ENCODE data around the gene HRH4.

The HRH4 gene

GRCh38 chr18:24470022-24470618, 9.7 kb downstream of the HRH4 start:
- no peak for DNase-seq

GRCh38 chr18:24470805-24471204, 10.4 kb downstream of the HRH4 start:
- no peak for DNase-seq

DNA sequence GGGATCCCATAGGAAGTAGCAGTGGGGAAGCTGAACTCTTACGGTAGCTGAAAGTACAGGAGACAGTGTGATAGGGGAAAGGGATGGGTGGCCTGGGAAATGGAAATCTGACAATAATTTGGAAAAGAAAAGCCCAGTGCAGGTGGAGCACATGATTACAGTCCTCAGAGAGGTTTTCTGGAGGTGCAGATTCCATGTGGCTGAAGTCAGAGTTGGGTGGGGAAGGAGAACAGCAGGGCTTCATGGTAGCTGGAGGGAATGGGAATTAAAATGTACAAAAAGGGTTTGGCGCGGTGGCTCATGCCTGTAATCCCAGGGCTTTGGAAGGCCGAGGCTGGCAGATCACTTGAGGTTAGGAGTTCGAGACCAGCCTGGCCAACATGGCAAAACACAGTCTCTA, 12.2 kb downstream of the HRH4 start:
- no peak for DNase-seq

GRCh38 chr18:24474406-24474805, 14.0 kb downstream of the HRH4 start:
- no peak for DNase-seq

DNA sequence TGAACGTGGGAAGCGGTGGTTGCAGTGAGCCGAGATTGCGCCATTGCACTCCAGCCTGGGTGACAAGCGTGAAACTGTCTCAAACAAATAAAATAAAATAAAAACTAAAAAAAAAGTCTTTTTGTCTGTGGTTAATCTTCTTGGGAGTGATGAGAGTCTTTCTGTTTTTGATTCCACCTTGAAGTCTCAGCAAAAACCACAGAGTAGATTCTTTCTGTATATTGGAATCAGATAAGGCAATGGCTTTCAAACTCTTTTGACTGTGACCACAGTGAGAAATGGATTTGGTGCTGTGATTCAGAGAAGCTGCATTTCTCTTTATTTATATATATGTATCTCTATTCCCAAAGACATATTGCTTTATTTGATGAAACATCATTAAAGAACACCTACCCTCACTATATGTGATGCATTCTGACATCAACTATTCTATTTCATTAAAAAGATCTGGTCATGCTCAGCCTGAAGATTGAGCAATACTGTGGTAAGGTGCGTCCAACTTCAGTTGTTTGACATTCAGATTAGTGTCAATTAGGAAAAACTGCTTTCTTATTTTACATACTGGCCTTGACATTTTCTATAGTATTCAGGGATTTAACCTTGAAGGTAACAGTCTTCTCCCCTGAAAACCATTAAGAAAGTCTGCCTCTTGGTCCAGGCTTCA, 15.6 kb downstream of the HRH4 start:
- DNase-seq = no peak

GRCh38 chr18:24479371-24479770, 18.9 kb downstream of the HRH4 start:
- DNase-seq = no peak

DNA sequence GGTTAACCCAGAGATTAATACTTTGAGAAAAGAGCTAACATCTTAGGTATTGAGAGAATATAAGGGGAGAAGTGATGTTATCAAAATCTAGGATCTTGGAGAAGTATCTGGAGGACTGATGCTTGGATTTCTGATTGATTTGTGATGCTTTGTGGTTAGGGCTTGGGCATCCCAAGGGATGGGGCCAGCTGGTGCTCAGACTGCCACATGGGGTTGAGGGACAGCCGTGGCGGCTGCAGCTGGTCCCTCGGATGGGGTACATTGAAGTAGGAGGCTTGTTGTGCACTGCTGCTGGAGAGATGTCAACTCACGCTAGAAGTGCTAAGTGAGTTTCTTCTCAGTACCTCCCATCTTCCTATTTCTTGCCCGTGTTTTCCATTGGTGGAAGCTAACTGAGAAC, 22.4 kb downstream of the HRH4 start:
- DNase-seq = no peak

- DNase-seq = no peak
Observed at GRCh38 chr18:24485681-24486080, 25.2 kb downstream of the HRH4 start.

- DNase-seq = no peak
Observed at GRCh38 chr18:24486684-24487083, 26.2 kb downstream of the HRH4 start.

GRCh38 chr18:24488824-24489493, 28.5 kb downstream of the HRH4 start:
- DNase-seq = peak; percentile 51

GRCh38 chr18:24490539-24490938, 30.1 kb downstream of the HRH4 start:
- no peak for DNase-seq

DNA sequence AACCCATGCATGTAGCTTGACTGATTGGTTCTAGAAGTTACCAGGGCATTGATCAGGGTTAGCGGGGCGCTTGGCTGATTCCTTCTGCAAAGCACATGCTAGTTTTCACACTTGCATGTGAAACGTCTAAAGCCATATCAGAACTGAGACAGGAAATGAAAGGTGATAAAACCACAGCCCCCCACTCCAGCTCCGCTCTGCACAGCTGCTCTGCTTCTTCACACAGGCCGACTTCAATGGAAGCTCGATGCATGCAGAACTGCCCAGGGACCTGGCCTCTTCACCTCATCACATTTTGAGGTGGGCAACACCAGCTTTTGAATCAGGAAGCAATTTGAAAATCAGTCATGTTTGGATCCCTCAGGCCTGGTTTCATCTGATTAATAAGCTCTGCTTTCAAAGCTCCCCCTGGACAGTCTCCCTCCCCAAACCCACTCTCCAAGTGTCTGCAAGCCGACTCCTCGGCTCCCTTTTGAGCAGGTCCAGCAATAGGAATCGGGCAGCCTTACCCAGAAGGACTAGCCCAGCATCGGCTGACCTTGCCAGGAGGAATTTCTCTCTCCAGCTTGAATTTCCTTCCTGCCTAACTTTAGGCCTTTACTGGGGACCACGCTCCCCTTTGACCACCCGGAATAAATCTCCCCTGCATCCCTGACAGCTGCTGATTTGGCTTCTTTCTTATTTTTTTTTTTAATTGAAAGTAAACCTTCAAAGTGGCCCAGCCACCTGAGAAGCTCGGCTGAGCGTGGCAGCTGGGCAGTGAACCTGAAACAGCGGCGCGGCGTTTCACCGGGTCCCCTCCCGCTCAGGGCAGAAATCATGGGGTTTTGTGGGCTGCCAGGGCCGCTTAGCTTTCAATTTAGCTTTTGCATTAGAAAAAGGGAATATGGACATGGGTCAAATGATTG, 31.7 kb downstream of the HRH4 start:
- DNase-seq = no peak

GRCh38 chr18:24494586-24494985, 34.1 kb downstream of the HRH4 start:
- no peak for DNase-seq

DNA sequence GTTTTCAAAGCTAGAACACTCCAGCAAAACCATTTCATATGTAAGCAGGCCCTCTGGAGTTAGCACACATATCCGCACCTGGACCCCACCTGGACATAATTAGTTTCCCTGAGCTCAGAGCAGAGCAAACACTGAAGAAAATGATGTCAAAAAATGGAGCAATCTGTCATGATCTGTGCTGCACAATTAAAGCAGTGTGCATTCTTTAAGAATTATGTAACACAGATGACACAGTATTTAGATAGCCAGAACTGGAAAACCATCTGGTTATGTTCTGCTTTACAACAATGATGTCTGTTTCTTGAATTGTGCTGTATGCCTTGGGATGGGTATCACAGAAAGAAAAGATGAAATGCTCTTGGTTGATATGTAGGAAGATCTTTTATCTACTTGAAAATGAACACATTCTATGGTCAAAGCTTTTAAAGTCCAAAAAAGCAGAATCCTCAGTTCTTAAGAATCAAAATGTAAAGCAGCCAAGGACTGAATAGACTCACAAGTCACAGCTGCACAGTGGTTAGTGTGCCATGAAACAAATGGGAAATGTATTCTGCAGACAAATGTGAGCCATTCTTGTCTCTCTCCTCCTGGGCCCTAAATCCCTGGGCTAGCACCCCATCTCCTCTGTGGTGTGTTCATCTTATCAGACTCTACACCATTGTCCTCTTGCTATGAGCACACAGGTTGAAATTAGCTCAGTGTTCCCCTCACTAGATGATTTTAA, 36.8 kb downstream of the HRH4 start:
- DNase-seq = peak; percentile 15

DNA sequence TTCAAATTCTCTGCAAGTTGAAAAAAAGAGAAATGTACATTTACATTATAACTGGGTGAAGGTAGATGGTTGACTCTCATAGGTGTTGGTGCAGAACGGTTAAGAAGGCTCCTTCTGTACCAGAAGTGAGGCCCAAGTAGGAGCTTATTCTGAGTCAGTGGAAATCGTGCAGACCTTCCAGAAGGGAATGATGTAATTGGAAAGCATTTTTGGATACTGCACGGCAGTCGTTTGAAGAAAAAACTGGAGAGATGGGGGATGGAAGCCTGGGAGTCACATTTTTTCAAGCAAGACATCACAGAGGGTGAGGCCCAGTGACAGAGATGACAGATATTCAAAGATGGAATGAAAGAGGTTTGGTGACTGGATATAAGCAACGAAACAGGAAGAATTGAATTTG, 39.4 kb downstream of the HRH4 start:
- DNase-seq = no peak

DNA sequence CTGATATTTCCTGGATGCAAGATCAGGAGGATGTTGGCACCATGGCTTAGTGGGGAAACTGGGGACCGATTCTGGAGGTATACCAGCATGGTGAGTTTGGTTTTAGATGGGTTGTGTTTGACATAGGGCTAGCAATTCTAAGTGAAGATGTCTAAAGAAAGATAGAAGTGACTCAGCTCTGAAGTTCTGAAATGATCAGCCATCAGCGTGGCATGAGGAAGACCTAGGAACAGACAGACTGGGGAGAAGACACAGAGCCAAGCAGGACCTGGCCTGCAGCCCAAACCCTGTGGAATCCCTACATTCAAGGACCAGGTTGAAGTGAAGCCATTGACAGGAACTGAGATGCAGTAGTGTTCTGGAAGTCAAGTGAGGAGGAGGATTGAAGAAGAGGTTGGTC, 39.8 kb downstream of the HRH4 start:
- DNase-seq = no peak

- no peak for DNase-seq
Observed at GRCh38 chr18:24500766-24501165, 40.3 kb downstream of the HRH4 start.

DNA sequence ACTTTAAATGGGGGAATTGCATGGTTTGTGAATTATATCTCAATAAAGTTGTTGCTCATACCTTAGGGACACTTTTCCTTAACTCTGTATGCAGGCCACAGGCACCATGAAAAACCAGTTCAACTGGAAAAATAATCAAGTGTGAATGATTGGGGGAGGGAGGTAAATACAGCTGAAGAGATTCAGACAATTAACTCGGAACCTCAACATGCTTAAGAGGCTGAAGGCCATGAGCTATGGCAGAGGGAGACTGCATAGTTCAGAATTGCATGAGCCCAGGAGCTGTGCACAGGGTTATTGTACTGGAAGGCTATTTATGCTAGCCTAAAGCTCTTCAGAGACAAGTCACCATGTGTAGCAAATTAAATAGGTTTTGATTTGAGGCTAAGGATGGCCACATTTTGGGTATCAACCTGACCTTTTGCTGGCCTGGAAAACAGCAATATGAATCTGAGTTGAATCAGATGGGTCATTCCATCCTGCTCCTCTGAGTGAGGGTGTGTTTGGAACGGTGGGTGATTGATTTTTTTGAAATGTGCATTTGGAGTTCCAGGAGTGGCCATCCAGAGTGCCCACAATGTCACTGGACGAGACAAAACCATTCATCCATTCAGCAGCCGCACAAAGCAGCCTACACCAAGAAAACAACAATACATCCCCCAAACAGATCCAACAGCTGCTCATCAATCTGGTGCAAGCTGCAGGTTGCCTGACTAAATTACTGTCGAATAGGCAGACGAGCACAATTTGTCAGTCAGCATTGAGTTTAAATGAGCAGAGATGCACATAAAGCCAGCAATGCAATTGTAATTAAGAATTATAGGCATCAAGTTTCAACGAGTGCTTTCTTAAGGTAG, 42.5 kb downstream of the HRH4 start:
- DNase-seq = peak; percentile 65

- DNase-seq = no peak
Observed at GRCh38 chr18:24504401-24504800, 44.0 kb downstream of the HRH4 start.

DNA sequence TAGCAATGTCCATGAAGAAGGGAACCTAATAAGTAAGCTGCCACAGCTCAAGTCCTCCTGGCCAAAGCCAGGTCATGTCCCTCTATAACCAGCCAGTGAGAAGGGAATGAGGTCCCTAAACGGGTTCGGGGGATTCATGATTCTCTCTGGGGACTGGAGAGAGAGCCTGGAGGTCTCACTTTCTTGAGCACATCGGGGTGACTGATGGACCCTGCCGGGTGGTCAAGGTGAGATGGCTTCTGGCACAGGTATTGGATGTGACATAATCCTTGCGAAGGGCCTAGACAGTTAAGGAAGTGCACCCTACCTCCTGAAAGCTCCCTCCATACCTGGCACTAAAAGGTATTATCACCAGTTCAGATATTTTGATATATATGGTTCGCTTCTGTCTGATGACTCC, 45.7 kb downstream of the HRH4 start:
- no peak for DNase-seq

DNA sequence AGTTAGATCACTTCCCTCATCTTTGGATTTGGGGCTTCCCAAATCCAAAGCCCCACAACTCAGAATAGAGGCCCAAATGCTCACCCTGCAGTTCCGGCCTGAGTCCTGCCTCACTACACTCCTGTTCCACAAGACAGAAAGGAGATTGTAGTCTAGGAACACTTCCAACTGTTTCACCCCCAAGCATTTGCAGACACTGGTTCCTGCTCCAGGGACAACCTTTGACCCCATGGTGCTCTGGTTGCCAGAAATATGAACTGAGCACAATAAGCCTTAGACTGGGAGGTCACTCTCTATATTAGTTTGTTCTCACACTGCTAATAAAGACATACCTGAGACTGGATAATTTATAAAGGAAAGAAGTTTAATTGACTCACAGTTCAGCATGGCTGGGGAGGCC, 49.0 kb downstream of the HRH4 start:
- DNase-seq = no peak

GRCh38 chr18:24514439-24514838, 54.0 kb downstream of the HRH4 start:
- no peak for DNase-seq
